GDM1 (cell line): Measurements from ENCODE around the gene UBE2J2.

Source experiments
- DNase-seq: peaks from one replicate; lab custom pipeline; 2025; lab: John Stamatoyannopoulos, UW

The UBE2J2 gene

DNA sequence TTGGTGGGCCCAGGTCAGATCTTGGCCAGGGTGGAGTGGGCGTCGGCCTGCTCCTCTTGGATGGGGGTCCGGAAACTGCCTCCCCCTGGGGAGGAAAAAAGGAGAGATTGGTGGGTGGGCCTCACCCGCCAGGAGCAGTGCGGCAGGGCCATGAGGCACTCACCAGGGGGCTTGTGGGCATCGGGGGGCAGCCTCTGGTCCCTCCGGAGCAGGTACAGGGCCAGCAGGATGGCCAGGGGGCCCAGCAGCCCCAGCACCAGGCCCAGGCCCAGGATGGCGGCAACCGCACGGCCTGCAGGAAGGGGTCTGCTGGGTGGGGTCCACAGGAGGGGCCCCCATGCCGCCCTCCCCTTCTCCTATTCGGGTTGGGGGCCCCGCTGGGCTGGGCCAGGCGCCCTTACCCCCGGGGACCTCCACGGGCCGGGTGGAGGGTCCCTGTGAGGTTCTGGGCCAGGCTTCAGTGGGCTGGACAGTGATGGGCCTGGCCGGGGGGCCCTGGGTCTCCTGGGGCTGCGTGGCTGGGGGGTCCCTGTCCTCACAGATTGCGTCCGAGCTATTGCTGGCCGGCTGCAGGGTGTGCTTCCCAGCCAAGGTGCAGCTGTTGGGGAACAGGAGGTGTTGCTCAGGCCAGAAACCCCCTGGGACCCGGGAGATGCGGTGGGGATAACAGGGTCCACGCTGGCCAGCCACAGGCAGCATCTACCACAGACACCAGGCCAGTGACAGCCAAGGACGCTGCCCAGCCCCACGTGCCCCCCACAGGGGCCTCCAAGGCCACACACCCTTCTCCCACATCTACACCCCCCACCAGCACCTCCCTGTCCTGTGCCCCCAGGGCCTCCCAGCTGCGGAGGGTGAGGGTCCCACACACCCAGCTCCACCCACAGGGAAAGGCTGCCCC lies 61.9 kb downstream of the UBE2J2 start:
- DNase-seq: no peak

DNA sequence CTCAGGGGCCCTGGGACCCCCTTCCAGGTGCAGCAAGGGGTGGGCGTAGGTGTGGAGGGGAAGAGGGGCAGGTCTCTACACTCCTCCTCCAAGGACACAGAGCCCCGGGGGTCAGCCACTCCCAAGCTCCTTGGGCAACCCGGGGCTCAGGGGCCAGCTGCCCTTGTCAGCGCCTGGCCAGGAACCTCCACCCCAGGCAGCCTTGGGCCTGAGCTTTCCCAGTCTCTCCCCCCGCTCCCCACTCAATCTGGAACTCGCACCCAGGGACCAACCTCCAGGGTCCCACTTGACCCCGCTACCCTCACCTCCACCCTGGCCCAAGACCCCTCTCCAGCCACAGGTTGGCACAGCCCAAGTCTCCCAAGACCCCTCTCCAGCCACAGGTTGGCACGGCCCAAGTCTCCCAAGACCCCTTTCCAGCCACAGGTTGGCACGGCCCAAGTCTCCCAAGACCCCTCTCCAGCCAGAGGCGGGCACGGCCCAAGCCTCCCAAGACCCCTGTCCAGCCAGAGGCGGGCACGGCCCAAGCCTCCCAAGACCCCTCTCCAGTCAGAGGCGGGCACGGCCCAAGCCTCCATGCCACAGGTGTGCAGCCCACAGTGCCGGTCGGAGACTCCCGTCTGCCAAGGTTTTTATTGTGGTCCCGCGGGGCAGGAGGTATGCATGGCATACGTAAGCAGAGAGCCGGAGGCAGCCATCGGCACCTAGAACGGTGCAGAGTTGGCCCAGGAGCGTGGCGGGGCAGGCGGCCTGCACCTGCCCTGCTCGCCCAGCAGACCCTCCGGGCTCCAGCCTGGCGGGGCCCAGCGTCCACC lies 62.7 kb downstream of the UBE2J2 start:
- no peak for DNase-seq

DNA sequence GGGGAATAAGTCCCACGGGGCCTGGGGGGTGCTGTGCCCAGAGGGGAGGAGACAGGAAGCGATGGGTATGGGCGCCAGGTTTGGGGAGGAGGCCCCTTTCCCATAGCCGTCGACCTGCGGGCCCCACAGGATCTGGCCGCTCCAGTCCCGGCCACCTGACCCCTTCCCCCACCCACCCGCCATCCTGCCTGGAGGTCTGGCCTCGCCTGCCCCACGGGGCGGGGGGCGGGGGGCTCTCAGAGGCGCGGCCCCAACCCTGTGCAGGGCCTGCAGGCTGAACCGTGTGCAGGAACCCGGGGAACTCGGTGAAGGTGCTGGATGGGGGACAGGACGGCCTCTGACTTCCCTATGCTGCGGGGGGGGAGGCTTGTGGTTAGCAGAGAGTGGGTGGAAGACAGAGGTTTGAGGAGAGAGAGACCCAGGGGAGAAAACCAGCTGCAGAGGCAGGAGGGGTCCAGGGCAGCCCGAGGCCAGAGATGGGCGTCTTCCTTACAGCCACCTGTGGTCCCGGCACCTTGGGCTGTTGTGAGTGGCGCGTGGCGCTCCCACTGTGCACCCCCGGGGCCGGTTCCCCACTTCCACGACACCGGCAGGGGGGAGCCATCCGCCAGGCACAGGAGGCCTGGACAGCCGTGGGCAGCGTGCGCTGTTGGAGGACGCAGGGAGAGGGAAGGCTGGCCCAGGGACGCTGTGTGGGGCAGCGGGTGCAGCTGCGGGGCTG lies 64.8 kb downstream of the UBE2J2 start:
- DNase-seq: peak; percentile 25

DNA sequence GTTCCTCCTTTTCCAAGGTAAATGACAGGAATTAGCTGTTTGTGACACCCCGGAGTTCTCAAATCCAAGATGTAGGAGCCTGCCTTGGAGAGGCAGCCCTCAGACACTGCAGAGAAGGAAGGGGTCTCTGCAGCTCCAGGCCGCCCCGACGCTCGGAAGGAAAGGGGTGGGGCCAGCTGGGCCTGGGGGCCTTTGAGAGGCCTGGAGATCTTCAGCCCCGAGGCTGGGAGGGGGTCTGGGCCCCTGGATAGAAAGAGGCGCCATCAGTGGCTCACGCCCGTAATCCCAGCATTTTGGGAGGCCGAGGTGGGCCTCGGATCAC lies 66.1 kb downstream of the UBE2J2 start:
- DNase-seq: no peak

DNA sequence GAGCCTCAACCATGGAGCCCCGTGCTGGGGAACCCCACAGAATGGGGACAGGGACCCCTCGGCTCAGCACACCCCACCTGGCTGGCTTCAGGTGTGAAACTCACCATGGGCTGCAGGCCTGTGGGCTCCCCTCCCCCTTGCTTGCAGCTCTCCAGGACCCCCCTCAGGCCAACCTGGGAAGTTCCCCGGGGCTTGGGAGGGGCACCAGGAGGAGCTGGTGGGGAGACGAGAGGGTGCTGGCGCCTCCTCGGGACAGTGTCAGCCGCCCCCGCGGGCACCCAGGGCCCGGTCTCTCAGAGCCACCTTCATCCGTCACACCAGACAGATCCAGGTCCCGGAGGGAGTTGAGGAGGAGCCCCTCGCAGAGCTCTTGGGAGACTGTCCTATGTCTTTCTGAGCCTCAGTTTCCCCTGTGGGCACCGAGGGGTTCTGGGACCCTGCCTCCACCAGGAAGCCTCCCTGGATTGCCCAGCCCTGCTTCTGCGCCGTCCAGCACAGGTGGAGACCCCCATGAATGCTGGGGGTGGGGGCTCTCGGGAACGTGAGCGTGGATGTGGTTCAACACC lies 66.6 kb downstream of the UBE2J2 start:
- DNase-seq: no peak

DNA sequence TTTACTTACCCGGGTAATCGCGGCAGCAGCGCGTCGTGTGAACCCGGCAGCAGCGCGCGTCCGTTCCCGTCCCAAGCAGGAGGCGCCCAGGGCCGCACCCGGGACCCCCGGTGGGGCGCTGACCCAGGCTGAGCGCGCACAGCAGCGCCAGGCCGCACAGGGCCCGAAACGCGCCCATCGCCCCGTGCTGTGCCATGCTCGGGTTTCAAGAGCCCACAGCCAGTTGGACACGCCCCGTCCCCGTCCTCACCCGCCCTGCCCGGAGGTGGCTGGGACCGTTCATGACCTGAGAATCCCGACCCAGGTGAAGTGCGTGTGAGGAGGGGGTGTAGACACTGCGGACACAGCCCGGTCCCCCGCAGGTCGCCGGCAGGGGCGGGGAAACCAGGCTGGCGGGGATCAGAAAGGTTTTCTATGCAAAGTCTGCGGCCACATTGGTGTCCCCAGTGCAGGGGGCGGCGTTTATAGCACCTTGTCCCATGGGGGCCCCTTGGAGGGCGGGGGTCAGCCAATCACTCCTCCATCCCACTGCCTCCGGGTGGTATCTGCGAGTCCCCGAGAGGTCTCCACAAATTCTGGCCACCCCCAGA lies 67.2 kb downstream of the UBE2J2 start, which contains the start of gene TNFRSF18:
TSS of gene TNFRSF18 (minus strand) at position 217 of the 590 bp plus-strand sequence. CDS start at position 196, 21 bp downstream.
- DNase-seq: no peak

DNA sequence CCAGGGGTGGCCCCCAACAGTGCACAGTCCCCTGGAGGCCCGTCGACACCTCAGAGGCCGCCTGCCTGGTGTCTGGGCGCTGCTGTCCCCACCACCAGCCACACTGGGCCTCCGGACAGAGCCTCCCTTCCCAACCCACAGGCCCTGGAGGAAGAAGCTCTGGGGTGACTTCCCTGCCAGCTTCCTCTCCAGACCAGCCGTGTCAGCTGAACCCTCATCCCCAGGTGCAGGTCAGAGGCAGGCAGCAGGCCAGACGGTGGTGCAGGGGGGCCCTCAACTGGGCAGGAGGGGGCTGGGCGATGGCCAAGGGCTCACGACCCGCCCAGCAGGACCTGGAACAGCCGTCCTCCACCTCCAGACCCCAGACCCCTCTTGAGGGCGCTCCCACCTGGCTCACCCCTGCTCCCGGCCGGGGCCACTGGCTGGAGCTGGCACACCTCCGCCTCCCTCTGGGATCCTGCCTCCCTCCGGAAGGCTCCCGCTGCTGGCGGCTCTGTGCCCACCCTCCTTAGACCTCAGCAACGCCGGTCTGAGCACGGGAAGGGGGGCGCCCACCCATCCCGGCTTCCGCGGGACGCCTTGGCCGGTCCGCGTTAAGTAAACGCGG lies 67.8 kb downstream of the UBE2J2 start:
- DNase-seq: no peak

DNA sequence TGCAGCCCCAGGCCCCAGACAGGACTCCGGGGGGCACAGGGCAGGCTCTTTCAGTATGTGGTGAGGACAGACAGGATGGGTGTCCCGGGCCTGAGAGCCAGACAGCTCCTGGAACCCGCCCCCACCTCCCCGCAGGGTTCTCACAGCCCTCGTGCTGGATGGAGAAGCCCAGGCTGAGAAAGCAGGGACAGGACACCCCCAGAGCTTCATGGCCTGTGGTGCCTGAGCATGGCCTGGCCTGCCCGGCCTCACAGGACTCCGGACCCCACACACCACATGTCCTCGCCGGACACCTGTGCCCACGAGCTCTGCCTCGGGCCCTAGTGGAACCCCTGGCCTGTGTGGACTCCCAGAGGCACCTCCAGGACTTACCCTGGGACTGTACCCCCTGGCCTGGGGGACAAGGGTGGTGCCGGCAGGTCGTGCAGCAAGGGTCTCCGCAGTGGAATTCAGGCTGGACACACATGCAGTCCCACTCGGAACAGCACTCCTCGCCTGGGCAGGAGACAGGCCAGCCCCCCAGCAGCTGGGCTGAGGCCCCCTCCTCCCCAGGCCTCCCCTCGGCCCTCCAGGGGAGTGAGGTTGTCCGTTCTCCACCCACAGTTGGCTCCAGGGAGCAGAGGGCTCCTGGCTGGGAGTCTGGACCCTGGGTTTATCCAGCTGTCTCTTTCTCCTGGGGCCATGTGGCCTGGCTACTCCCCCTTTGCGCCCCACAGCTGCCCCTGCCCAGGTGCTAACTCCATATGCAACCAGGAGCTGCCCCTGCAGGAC lies 68.5 kb downstream of the UBE2J2 start:
- no peak for DNase-seq

DNA sequence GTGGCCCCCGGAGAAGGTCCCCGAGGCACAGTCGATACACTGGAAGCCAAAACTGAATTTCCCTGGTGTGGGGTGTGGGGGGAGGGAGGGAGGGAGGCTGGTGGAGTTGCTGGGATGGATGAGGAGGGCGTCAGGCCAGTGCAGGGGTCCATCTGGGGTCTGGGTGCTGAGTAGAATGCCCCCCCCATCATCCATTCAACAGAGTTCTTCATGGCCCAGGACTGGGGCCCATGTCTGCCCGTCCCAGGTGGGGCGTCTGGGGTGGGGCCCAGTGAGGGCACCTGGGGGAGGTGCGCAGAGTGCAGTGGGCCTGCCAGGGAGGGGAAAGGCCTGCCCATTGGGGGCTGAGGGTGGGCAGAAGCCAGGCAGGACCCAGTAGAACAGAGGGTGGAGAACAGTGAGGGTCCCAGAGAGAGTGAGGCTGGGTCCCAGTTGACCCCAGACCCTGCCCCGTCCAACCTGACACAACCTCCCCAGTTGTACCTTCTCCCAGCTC lies 69.2 kb downstream of the UBE2J2 start:
- no peak for DNase-seq
